ENCODE measurements around the gene ZIM2.

The ZIM2 gene

DNA sequence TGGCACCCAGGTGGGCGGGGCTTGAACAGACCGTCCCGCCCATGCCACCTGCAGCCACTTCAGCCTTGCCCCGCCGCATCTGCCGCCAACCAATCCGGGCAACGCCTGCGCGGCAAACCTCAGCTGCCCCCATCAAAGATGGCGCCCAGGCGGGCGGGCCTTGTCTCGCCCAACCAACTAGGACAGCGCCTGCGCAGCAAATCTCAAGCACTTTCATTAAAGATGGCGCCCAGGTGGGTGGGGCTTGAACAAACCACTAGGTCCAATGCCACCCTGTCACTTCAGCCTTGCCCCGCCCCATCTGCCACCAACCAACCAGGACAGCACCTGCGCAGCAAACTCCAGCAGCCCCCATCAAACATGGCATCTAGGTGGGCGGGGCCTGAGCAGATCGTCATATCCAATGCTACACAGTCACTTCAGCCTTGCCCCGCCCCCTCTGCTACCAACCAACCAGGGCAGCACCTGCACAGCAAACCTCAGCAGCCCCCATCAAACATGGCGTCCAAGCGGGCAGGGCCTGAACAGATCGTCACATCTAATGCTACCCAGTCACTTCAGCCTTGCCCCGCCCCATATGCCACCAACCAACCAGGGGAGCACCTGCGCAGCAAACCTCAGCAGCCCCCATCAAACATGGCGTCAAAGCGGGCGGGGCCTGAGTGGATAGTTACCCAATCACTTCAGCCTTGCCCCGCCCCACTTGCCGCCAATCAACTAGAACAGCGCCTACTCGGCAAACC, 1.4 kb downstream of the ZIM2 start:
- H3K27ac ChIP-seq (ENCODE audit: low read depth, low read length, severe bottlenecking): no peak overlapping the region
- peaks cover 85% of the 10 kb centered on the region for H3K9me3 ChIP-seq (ENCODE audit: control insufficient read depth, low read length)
- WGBS, 2 experiments (ENCODE audit: insufficient coverage in 2 of 2): 86 to 89% methylated on average over 27 to 28 of the region's 34 CpGs
- no peak overlapping the region for H3K4me3 ChIP-seq (ENCODE audit: extremely low read depth, insufficient read depth, low read length, poor library complexity, severe bottlenecking)
- no peaks in the 10 kb centered on the region for H3K4me1 ChIP-seq (ENCODE audit: control insufficient read depth, insufficient read depth, low read length, poor library complexity, severe bottlenecking)
- H3K36me3 ChIP-seq (ENCODE audit: control insufficient read depth, insufficient read depth, low read length): no peaks in the 10 kb centered on the region

- H3K36me3 ChIP-seq (ENCODE audit: control insufficient read depth, insufficient read depth, low read length): no peaks in the 10 kb centered on the region
- no peak overlapping the region for H3K27ac ChIP-seq (ENCODE audit: low read depth, low read length, severe bottlenecking)
- H3K4me3 ChIP-seq (ENCODE audit: extremely low read depth, insufficient read depth, low read length, poor library complexity, severe bottlenecking): no peak overlapping the region
- 89 to 90% methylated on average over 40 of the region's 44 CpGs for WGBS, 2 experiments (ENCODE audit: insufficient coverage in 2 of 2)
- H3K9me3 ChIP-seq (ENCODE audit: control insufficient read depth, low read length): peaks cover 87% of the 10 kb centered on the region
- no peaks in the 10 kb centered on the region for H3K4me1 ChIP-seq (ENCODE audit: control insufficient read depth, insufficient read depth, low read length, poor library complexity, severe bottlenecking)
Measured at GRCh38 chr19:56838024-56838908, 2.3 kb downstream of the ZIM2 start.

GRCh38 chr19:56837492-56838023, 3.0 kb downstream of the ZIM2 start:
- no peak overlapping the region for H3K4me3 ChIP-seq (ENCODE audit: extremely low read depth, insufficient read depth, low read length, poor library complexity, severe bottlenecking)
- 88 to 90% methylated on average over 19 to 20 of the region's 25 CpGs for whole genome bisulfite sequencing, 2 experiments (ENCODE audit: insufficient coverage in 2 of 2)
- no peak overlapping the region for H3K27ac ChIP-seq (ENCODE audit: low read depth, low read length, severe bottlenecking)
- H3K36me3 ChIP-seq (ENCODE audit: control insufficient read depth, insufficient read depth, low read length): no peaks in the 10 kb centered on the region
- H3K4me1 ChIP-seq (ENCODE audit: control insufficient read depth, insufficient read depth, low read length, poor library complexity, severe bottlenecking): no peaks in the 10 kb centered on the region
- H3K9me3 ChIP-seq (ENCODE audit: control insufficient read depth, low read length): peaks cover 87% of the 10 kb centered on the region

DNA sequence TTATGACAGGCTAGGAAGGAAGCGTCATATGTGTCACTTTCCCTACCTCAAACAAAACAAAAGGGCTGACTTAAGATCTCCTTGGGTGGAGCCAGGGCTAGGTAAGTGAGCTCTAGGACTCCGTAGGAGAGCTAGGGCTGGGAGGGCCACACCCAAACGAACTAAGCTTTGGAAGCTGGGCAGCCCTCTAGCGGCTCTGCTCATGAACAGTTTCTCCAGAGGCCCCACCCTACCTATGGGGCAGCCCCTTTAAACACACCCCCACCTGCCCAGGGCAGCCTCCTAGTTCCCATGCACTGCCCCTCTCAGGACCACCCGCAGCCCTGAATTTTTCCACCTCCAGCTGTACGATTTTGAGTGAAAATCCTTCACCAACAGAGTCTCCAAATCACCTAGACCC, 3.5 kb downstream of the ZIM2 start:
- H3K36me3 ChIP-seq (ENCODE audit: control insufficient read depth, insufficient read depth, low read length): no peaks in the 10 kb centered on the region
- H3K4me1 ChIP-seq (ENCODE audit: control insufficient read depth, insufficient read depth, low read length, poor library complexity, severe bottlenecking): no peaks in the 10 kb centered on the region
- peaks cover 88% of the 10 kb centered on the region for H3K9me3 ChIP-seq (ENCODE audit: control insufficient read depth, low read length)
- no peak overlapping the region for H3K27ac ChIP-seq (ENCODE audit: low read depth, low read length, severe bottlenecking)
- WGBS, 2 experiments (ENCODE audit: insufficient coverage in 2 of 2): 60 to 83% methylated on average over 3 to 5 of the region's 6 CpGs
- H3K4me3 ChIP-seq (ENCODE audit: extremely low read depth, insufficient read depth, low read length, poor library complexity, severe bottlenecking): no peak overlapping the region

GRCh38 chr19:56836059-56836458, 4.5 kb downstream of the ZIM2 start:
- no peaks in the 10 kb centered on the region for H3K4me1 ChIP-seq (ENCODE audit: control insufficient read depth, insufficient read depth, low read length, poor library complexity, severe bottlenecking)
- H3K9me3 ChIP-seq (ENCODE audit: control insufficient read depth, low read length): peaks cover 88% of the 10 kb centered on the region
- H3K4me3 ChIP-seq (ENCODE audit: extremely low read depth, insufficient read depth, low read length, poor library complexity, severe bottlenecking): no peak overlapping the region
- H3K27ac ChIP-seq (ENCODE audit: low read depth, low read length, severe bottlenecking): no peak overlapping the region
- H3K36me3 ChIP-seq (ENCODE audit: control insufficient read depth, insufficient read depth, low read length): no peaks in the 10 kb centered on the region
- WGBS, 2 experiments (ENCODE audit: insufficient coverage in 2 of 2): 53 to 55% methylated on average over 2 to 7 of the region's 9 CpGs

DNA sequence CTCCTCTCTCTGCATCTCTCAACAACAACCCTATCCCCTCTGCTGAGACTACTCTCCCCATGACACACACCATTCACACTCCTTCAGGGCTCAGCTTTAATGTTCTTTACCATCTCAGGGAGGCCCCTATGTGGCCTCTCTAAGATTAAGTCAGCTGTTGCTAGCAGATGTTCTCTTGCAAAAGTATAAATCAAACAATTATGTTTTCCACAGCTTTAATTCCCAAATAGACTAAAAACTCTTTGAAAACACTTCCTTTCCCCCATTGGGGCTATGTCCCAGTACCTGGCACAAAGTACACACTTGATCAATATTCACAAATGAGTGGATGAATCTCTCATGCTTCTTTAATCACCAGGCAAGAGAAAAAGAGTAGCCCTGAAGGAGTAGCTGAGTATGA, 5.1 kb downstream of the ZIM2 start:
- H3K9me3 ChIP-seq (ENCODE audit: control insufficient read depth, low read length): peaks cover 83% of the 10 kb centered on the region
- H3K36me3 ChIP-seq (ENCODE audit: control insufficient read depth, insufficient read depth, low read length): no peaks in the 10 kb centered on the region
- no peak overlapping the region for H3K4me3 ChIP-seq (ENCODE audit: extremely low read depth, insufficient read depth, low read length, poor library complexity, severe bottlenecking)

DNA sequence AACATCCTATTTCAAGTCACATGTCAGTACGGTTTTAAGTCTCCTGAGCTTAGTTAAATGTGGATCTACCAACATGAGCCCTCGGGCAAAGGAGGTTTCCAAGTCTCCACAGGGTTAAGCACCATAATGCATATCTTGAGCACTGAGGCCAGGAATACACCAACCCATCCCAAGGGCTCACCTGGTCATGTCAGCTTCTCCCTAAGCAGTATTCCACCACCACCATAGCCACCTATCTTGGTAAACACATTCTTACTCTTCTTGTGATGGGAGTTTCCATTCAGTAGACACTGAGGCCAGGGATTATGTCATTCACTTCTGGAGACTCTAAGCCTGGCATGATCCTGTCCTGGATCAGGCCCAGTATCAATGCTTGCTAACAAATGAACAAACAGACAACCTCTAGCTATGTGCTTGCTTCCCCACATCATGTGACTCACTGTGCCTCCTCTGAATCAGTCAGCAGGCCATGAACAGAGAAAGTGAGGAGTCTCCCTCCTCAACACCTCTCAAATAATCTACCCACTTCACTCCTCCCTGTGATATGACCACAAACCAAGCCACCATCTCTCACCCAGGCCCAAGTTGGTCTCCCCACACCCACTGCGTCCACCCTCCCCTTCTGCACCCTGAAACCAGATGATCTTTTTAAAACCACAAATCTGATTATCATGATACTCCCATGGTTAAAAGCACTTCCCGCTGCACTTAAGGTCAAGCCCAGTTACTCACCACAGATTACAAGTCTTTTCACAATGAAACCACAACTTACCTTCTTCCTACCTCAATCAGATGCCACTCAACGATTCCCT, 5.8 kb downstream of the ZIM2 start:
- no peak overlapping the region for H3K4me3 ChIP-seq (ENCODE audit: extremely low read depth, insufficient read depth, low read length, poor library complexity, severe bottlenecking)
- peaks cover 83% of the 10 kb centered on the region for H3K9me3 ChIP-seq (ENCODE audit: control insufficient read depth, low read length)
- H3K36me3 ChIP-seq (ENCODE audit: control insufficient read depth, insufficient read depth, low read length): no peaks in the 10 kb centered on the region
- no peaks in the 10 kb centered on the region for H3K4me1 ChIP-seq (ENCODE audit: control insufficient read depth, insufficient read depth, low read length, poor library complexity, severe bottlenecking)
- H3K27ac ChIP-seq (ENCODE audit: low read depth, low read length, severe bottlenecking): no peak overlapping the region
- WGBS, 2 experiments (ENCODE audit: insufficient coverage in 2 of 2): 32 to 34% methylated on average over 5 of the region's 5 CpGs

More for the DNA sequence above, 5.1 kb downstream of the ZIM2 start:
- no peaks in the 10 kb centered on the region for H3K4me1 ChIP-seq (ENCODE audit: control insufficient read depth, insufficient read depth, low read length, poor library complexity, severe bottlenecking)
- H3K27ac ChIP-seq (ENCODE audit: low read depth, low read length, severe bottlenecking): no peak overlapping the region

GRCh38 chr19:56832352-56832928, 8.1 kb downstream of the ZIM2 start:
- Histone ChIP-seq H3K9me3 (ENCODE audit: control insufficient read depth, low read length) (peaks cover 81% of the 10 kb centered on the region), H3K4me3 (ENCODE audit: extremely low read depth, insufficient read depth, low read length, poor library complexity, severe bottlenecking) (no peak overlapping the region), H3K4me1 (ENCODE audit: control insufficient read depth, insufficient read depth, low read length, poor library complexity, severe bottlenecking) (no peaks in the 10 kb centered on the region), H3K27ac (ENCODE audit: low read depth, low read length, severe bottlenecking) (no peak overlapping the region), H3K36me3 (ENCODE audit: control insufficient read depth, insufficient read depth, low read length) (no peaks in the 10 kb centered on the region)
- 62 to 65% methylated on average over 2 of the region's 5 CpGs for WGBS, 2 experiments (ENCODE audit: insufficient coverage in 2 of 2)

GRCh38 chr19:56831255-56831654, 9.3 kb downstream of the ZIM2 start:
- Histone ChIP-seq H3K9me3 (ENCODE audit: control insufficient read depth, low read length) (peaks cover 81% of the 10 kb centered on the region), H3K4me3 (ENCODE audit: extremely low read depth, insufficient read depth, low read length, poor library complexity, severe bottlenecking) (no peak overlapping the region), H3K27ac (ENCODE audit: low read depth, low read length, severe bottlenecking) (no peak overlapping the region), H3K4me1 (ENCODE audit: control insufficient read depth, insufficient read depth, low read length, poor library complexity, severe bottlenecking) (no peaks in the 10 kb centered on the region), H3K36me3 (ENCODE audit: control insufficient read depth, insufficient read depth, low read length) (no peaks in the 10 kb centered on the region)
- WGBS, 2 experiments (ENCODE audit: insufficient coverage in 2 of 2): 15 to 19% methylated on average over 2 of the region's 2 CpGs

- Histone ChIP-seq H3K27ac (ENCODE audit: low read depth, low read length, severe bottlenecking) (no peak overlapping the region), H3K4me1 (ENCODE audit: control insufficient read depth, insufficient read depth, low read length, poor library complexity, severe bottlenecking) (no peaks in the 10 kb centered on the region), H3K36me3 (ENCODE audit: control insufficient read depth, insufficient read depth, low read length) (no peaks in the 10 kb centered on the region), H3K4me3 (ENCODE audit: extremely low read depth, insufficient read depth, low read length, poor library complexity, severe bottlenecking) (no peak overlapping the region), H3K9me3 (ENCODE audit: control insufficient read depth, low read length) (peaks cover 83% of the 10 kb centered on the region)
- 64 to 71% methylated on average over 4 of the region's 6 CpGs for WGBS, 2 experiments (ENCODE audit: insufficient coverage in 2 of 2)
Measured at GRCh38 chr19:56829596-56829995, 10.9 kb downstream of the ZIM2 start.
